ENCODE results near the gene BMAL1. TPM values are rescaled to one million over a fixed set of nuclear protein-coding genes. Genes with fewer than 3 reads are reported as not detected.
A peak's percentile ranks its signal among the peaks of the same experiment; 100 is the strongest.

BMAL1 gene
- total RNA-seq, 1 donor from 2014 or later = 7.3 TPM

DNA sequence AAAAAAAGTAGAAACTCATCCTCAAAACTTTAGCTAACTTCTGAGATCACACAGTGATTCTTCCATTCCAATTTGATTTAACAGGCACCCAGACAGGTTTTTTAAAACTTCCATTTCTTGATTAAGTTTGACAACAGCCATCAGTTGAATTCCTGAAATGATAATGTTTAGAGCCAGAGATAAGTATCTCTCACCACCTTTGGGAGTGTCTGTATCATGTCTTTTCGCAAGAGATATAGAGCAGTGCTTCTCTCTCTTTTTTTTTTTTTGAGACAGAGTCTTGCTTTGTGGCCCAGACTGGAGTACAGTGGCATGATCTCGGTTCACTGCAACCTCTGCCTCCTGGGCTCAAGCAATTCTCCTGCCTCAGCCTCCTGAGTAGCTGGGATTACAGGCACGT, 41.7 kb upstream of the BMAL1 start:
- Mint-ChIP-seq H3K4me1 (ENCODE audit: unreplicated experiment) (no peaks in the 10 kb centered on the region), H3K4me3 (no peak overlapping the region), H3K27me3 (peaks cover 8% of the 10 kb centered on the region), H3K9me3 (no peaks in the 10 kb centered on the region), H3K36me3 (no peaks in the 10 kb centered on the region), H3K27ac (no peak overlapping the region)
- TF ChIP-seq, protein P1, sequence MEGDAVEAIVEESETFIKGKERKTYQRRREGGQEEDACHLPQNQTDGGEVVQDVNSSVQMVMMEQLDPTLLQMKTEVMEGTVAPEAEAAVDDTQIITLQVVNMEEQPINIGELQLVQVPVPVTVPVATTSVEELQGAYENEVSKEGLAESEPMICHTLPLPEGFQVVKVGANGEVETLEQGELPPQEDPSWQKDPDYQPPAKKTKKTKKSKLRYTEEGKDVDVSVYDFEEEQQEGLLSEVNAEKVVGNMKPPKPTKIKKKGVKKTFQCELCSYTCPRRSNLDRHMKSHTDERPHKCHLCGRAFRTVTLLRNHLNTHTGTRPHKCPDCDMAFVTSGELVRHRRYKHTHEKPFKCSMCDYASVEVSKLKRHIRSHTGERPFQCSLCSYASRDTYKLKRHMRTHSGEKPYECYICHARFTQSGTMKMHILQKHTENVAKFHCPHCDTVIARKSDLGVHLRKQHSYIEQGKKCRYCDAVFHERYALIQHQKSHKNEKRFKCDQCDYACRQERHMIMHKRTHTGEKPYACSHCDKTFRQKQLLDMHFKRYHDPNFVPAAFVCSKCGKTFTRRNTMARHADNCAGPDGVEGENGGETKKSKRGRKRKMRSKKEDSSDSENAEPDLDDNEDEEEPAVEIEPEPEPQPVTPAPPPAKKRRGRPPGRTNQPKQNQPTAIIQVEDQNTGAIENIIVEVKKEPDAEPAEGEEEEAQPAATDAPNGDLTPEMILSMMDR (conservative IDR thresholded peaks at IDR 0.05) = no peak
- no peak for DNase-seq (ENCODE audit: extremely low spot score, unreplicated experiment)

DNA sequence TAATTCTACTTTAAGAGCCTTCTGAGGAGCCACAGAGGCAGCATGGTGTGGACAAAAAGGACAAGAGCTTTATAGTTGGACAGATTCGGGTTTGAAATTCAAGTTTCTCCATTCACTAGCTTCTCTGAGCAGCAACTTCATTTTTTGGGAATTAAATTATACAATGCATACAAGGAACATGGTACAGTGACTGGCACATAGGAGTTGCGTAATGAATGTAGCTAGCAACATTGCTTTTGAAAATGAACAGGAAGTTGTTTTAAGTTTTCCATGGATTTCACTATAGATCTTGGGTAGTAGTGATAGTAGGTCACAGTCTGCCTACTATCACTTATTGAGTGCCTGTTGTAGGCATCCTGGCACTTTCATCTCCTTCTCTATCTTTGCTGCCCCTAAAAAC, 41.0 kb upstream of the BMAL1 start:
- DNase-seq (ENCODE audit: extremely low spot score, unreplicated experiment) = no peak
- TF ChIP-seq, protein P1 (conservative IDR thresholded peaks at IDR 0.05) = no peak
- Mint-ChIP-seq H3K4me3 (no peak overlapping the region), H3K4me1 (ENCODE audit: unreplicated experiment) (no peaks in the 10 kb centered on the region), H3K27ac (no peak overlapping the region), H3K36me3 (no peaks in the 10 kb centered on the region), H3K27me3 (peaks cover 8% of the 10 kb centered on the region), H3K9me3 (no peaks in the 10 kb centered on the region)

DNA sequence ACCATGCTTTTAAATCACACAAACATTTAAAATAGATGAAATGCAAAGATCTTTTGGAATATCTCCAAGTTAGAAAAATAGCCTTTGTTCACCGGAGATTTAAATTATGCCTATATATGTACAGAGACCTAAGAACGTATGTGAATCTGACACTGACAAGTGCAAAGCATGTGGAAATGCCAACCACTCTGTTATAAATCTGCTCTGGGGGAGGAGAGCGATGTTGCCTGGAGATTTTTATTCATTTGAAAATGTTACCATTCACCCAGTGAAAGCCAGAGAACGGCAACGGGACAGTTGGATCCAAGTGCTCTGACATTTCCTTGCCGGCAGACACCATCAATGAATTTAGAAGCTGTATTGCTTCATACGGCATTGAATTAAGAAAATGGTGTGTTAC, 39.8 kb upstream of the BMAL1 start:
- Mint-ChIP-seq H3K27me3 (peaks cover 7% of the 10 kb centered on the region), H3K9me3 (no peaks in the 10 kb centered on the region), H3K36me3 (no peaks in the 10 kb centered on the region), H3K4me3 (no peak overlapping the region), H3K4me1 (ENCODE audit: unreplicated experiment) (no peaks in the 10 kb centered on the region), H3K27ac (no peak overlapping the region)
- TF ChIP-seq, protein P1 (conservative IDR thresholded peaks at IDR 0.05) = no peak
- DNase-seq (ENCODE audit: extremely low spot score, unreplicated experiment) = no peak

DNA sequence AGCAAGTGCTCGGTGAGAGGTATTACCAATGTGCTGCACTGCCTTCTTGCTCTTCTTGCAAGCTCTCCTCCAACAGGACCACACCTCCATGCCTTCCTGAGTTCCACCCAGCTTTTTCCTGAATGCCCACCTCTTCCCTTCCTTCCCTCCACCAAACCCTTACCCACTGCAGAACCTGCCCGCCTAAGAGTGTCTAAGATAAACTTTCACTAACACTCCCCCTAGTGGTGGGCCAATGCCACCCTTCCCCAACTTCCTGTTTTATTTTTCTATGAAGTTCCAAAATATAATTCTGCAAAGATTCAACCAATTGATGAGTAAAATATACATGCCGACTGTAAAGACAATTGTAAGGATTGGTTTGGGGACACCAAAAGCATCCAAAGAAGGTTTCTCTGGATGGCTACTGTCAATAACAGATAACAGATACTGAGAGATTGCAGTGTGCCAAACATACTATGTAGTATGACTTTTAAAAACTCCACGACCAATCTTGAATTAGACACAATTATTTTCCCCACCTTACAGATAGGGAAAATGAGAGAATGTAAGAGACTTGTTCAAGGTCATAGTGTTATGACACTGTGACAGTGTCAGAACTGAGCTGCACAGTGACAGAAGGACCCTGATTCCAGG, 38.6 kb upstream of the BMAL1 start:
- no peaks in the 10 kb centered on the region for H3K4me1 Mint-ChIP-seq (ENCODE audit: unreplicated experiment)
- H3K9me3 Mint-ChIP-seq = no peaks in the 10 kb centered on the region
- DNase-seq (ENCODE audit: extremely low spot score, unreplicated experiment) = no peak
- peaks cover 9% of the 10 kb centered on the region for H3K27me3 Mint-ChIP-seq
- no peak overlapping the region for H3K4me3 Mint-ChIP-seq
- TF ChIP-seq, protein P1 (conservative IDR thresholded peaks at IDR 0.05) = peak; percentile 88
- H3K36me3 Mint-ChIP-seq = no peaks in the 10 kb centered on the region
- no peak overlapping the region for H3K27ac Mint-ChIP-seq

DNA sequence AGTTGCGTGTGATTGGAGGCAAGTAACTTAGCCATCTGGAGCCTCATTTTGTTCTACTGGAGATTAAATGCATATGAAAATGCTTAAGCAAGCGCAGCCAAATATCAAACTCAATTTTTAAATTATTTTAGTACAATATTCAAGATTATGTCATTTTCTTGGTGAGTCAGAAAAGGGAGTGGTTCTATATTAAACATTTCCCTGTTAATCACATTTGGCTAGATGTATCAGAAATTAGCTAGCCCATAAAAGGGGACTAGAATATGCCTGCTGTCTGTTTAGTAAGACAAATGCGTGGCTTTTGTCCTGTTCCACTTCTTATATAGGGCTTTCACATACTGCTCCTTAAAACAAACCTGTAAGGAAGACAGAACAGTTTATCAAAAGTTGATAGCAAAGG, 35.0 kb upstream of the BMAL1 start:
- no peak for DNase-seq (ENCODE audit: extremely low spot score, unreplicated experiment)
- TF ChIP-seq, protein P1 (conservative IDR thresholded peaks at IDR 0.05) = no peak
- Mint-ChIP-seq H3K4me3 (no peak overlapping the region), H3K36me3 (no peaks in the 10 kb centered on the region), H3K4me1 (ENCODE audit: unreplicated experiment) (no peaks in the 10 kb centered on the region), H3K9me3 (no peaks in the 10 kb centered on the region), H3K27me3 (peaks cover 39% of the 10 kb centered on the region), H3K27ac (no peak overlapping the region)

Measured in type B pancreatic cell (in vitro differentiated cells).